B cell (primary cell): Measurements from ENCODE around the gene COL13A1. TPM values are rescaled to one million over a fixed set of nuclear protein-coding genes. Genes with fewer than 3 reads are reported as not detected.

ENCODE experiments used
- ATAC-seq: fragments of 200-7000 bp; cut with Tn5 transposase; one replicate; pipeline ENCODE4 v1.10.0; 2021; ENCODE audit warnings: low read depth, mild to moderate bottlenecking, moderate number of reproducible peaks, moderate library complexity
- CTCF ChIA-PET: fragments of 350-600 bp; sonication (Branson Sonifier 250); formaldehyde crosslinking; loops from one replicate; lab custom pipeline; 2021; ENCODE audit warnings: antibody characterized with exemption, inconsistent platforms; lab: Charles Lee
- POLR2A ChIA-PET: fragments of 350-600 bp; sonication (Branson Sonifier 250); formaldehyde crosslinking; loops from one replicate; lab custom pipeline; 2021; ENCODE audit warnings: antibody characterized with exemption; lab: Charles Lee
- DNase-seq: peaks from one replicate; pipeline ENCODE4 v3.0.0; 2013
- H2AFZ ChIP-seq: 2 replicates; pipeline ENCODE4 v1.6.1; 2012; ENCODE audit warnings: mild to moderate bottlenecking, low read depth, low read length; ENCODE audit not compliant: insufficient read depth, poor library complexity, severe bottlenecking
- H3K27ac ChIP-seq, 2 donors: 1 replicate in 1 of 2; 2 replicates in 1 of 2; pipeline ENCODE4 v1.5.1; 2012 to 2013; ENCODE audit warnings: low read length in 2 of 2, mild to moderate bottlenecking in 2 of 2, moderate library complexity in 1 of 2
- H3K27me3 ChIP-seq, 4 experiments: fragments of 200-600 bp in 1 of 4; sonication (generic) in 1 of 4; replicated peaks in 1 of 4; 1 replicate in 2 of 4; 2 replicates in 2 of 4; pipeline versions ENCODE4 v1.6.1 to v1.7.0; 2013 to 2016; ENCODE audit warnings: low read length in 3 of 4, mild to moderate bottlenecking in 2 of 4, mixed read lengths in 1 of 4, moderate library complexity in 1 of 4; ENCODE audit not compliant: insufficient read depth in 4 of 4, control insufficient read depth in 3 of 4; ENCODE audit errors: control extremely low read depth in 1 of 4
- H3K36me3 ChIP-seq, 2 experiments: replicated peaks in 1 of 2; 1 replicate in 1 of 2; 2 replicates in 1 of 2; pipeline versions ENCODE4 v1.6.1 to v1.7.1; 2013; ENCODE audit warnings: low read length in 1 of 2; ENCODE audit not compliant: insufficient read depth in 2 of 2, control insufficient read depth in 1 of 2; ENCODE audit errors: control extremely low read depth in 1 of 2, extremely low read depth in 1 of 2
- H3K4me1 ChIP-seq, 2 donors: fragments of 200-600 bp in 1 of 2; sonication (generic) in 1 of 2; 1 replicate in 1 of 2; 2 replicates in 1 of 2; pipeline versions ENCODE4 v1.5.1 to v1.6.1; 2013 to 2017; ENCODE audit warnings: low read length in 2 of 2; ENCODE audit not compliant: control insufficient read depth in 2 of 2, insufficient read depth in 2 of 2
- H3K4me2 ChIP-seq: replicated peaks from 2 replicates; pipeline ENCODE3; 2012; ENCODE audit warnings: mild to moderate bottlenecking, low read depth, low read length; ENCODE audit not compliant: poor library complexity, severe bottlenecking
- H3K4me3 ChIP-seq, 5 experiments: fragments of 200-600 bp in 1 of 5; sonication (generic) in 1 of 5; 1 replicate in 3 of 5; 2 replicates in 2 of 5; pipeline versions ENCODE4 v1.5.1 to v1.7.0; 2011 to 2016; ENCODE audit warnings: low read length in 4 of 5, mild to moderate bottlenecking in 4 of 5, low read depth in 2 of 5, control low read depth in 1 of 5, moderate library complexity in 1 of 5; ENCODE audit not compliant: insufficient read depth in 1 of 5; ENCODE audit errors: control extremely low read depth in 1 of 5, extremely low read depth in 1 of 5
- H3K79me2 ChIP-seq: fragments of 200-600 bp; sonication (generic); one replicate; pipeline ENCODE4 v1.6.0; 2016; ENCODE audit warnings: low read length; ENCODE audit not compliant: control insufficient read depth, insufficient read depth
- H3K9ac ChIP-seq: fragments of 200-600 bp; sonication (generic); 2 replicates; pipeline ENCODE4 v1.6.1; 2017; ENCODE audit warnings: mild to moderate bottlenecking, low read length, moderate library complexity
- H3K9me3 ChIP-seq, 3 donors: one replicate each; pipeline versions ENCODE4 v1.6.1 to v1.7.1; 2013; ENCODE audit warnings: low read length in 2 of 3; ENCODE audit not compliant: control insufficient read depth in 2 of 3, insufficient read depth in 1 of 3; ENCODE audit errors: control extremely low read depth in 1 of 3
- H4K20me1 ChIP-seq: 2 replicates; pipeline ENCODE4 v1.6.0; 2012; ENCODE audit warnings: mild to moderate bottlenecking, low read length; ENCODE audit not compliant: insufficient read depth, control insufficient read depth, poor library complexity, severe bottlenecking
- H3K27ac Mint-ChIP-seq: one replicate; pipeline ENCODE4 v1.8.0; 2021; ENCODE audit warnings: mixed read lengths
- H3K27me3 Mint-ChIP-seq: one replicate; pipeline ENCODE4 v1.8.0; 2021; ENCODE audit warnings: mixed read lengths
- H3K4me1 Mint-ChIP-seq: one replicate; pipeline ENCODE4 v1.8.0; 2021; ENCODE audit warnings: mixed read lengths
- H3K4me3 Mint-ChIP-seq: one replicate; pipeline ENCODE4 v1.8.0; 2021; ENCODE audit warnings: mixed read lengths
- H3K9me3 Mint-ChIP-seq: one replicate; pipeline ENCODE4 v1.8.0; 2022; ENCODE audit warnings: mixed read lengths; ENCODE audit not compliant: insufficient read depth
- CTCF ChIP-seq: fragments of 200-600 bp; IDR thresholded peaks from one replicate; pipeline ENCODE4 v1.8.0; 2022; ENCODE audit warnings: antibody characterized with exemption, mild to moderate bottlenecking
- EZH2 ChIP-seq: IDR thresholded peaks from 2 replicates; pipeline ENCODE4 v1.6.1; 2012; ENCODE audit warnings: borderline replicate concordance, low read depth, mild to moderate bottlenecking, moderate library complexity, low read length; ENCODE audit not compliant: insufficient read depth, poor library complexity, severe bottlenecking
- WGBS: methylation state at CpG from one replicate; pipeline ENCODE4 v1.1.5; 2013; ENCODE audit warnings: missing lambda C conversion rate; ENCODE audit not compliant: insufficient coverage; 5-methylcytosine and 5-hydroxymethylcytosine counted together
- intact Hi-C: fragments of 100-400 bp; cut with micrococcal nuclease; formaldehyde crosslinking; loops from one replicate; pipeline ENCODE4 v1.10.0; 2022
- polyA plus RNA-seq: library from polyadenylated mRNA; depleted of rRNA; stranded (reverse); fragments of >200 nt; gene quantifications from 2 replicates; pipeline ENCODE4 v1.2.3, GENCODE V29; 2012
- total RNA-seq, 2 donors: library from RNA; stranded (reverse); fragments of 120-200 nt in 1 of 2; gene quantifications; 1 replicate in 1 of 2; 2 replicates in 1 of 2; pipeline versions ENCODE4 v1.2.3 to v1.2.4, GENCODE V29; 2013 to 2022

The COL13A1 gene
- total and polyA plus RNA-seq, 2 donors (not counting 1 experiment from before 2014, with no cell fraction given) = not detected

GRCh38 chr10:69974551-69975155, 172.9 kb downstream of the COL13A1 start:
- H3K4me1 ChIP-seq = no peaks in the 10 kb centered on the region
- H3K9me3 Mint-ChIP-seq = peaks cover 2% of the 10 kb centered on the region
- WGBS = 100% methylated on average over 1 of the region's 2 CpGs
- no peaks in the 10 kb centered on the region for H3K4me1 Mint-ChIP-seq
- TF ChIP-seq CTCF (no peak), EZH2 (no peak)
- no peaks in the 10 kb centered on the region for H3K79me2 ChIP-seq
- peaks cover 40% of the 10 kb centered on the region for H3K27me3 Mint-ChIP-seq
- H3K4me2 ChIP-seq = no peak overlapping the region
- H3K9ac ChIP-seq = no peak overlapping the region
- no peak overlapping the region for H3K27ac Mint-ChIP-seq
- intact Hi-C loops = no loop called here
- POLR2A ChIA-PET = no interaction called here
- H3K27me3 ChIP-seq = peaks cover 0 to 3% (median 1%) of the 10 kb centered on the region in 4 experiments
- H3K4me3 Mint-ChIP-seq = no peak overlapping the region
- H2AFZ ChIP-seq = no peak overlapping the region
- peaks cover 0 to 7% (median under 1%) of the 10 kb centered on the region in 3 donors for H3K9me3 ChIP-seq
- DNase-seq (no peak), ATAC-seq (no peak)
- H4K20me1 ChIP-seq = no peaks in the 10 kb centered on the region
- H3K36me3 ChIP-seq = no peaks in the 10 kb centered on the region
- H3K27ac ChIP-seq = no peak overlapping the region
- CTCF ChIA-PET = interaction anchor here (0.6 kb wide), 1 partner anchor 15 kb away, joined by 4 read pairs; no protein-coding TSS in a partner anchor
- H3K4me3 ChIP-seq = no peak overlapping the region

- TF ChIP-seq EZH2 = no peak
- no peak for TF ChIP-seq CTCF
- peaks cover 46% of the 10 kb centered on the region for H3K27me3 Mint-ChIP-seq
- H3K27ac Mint-ChIP-seq = no peak overlapping the region
Measured at GRCh38 chr10:69976795-69977546, 175.3 kb downstream of the COL13A1 start.

More at GRCh38 chr10:69976795-69977546, 175.3 kb downstream of the COL13A1 start:
- no CpG with 5 or more reads among the region's 3 CpGs for WGBS
- Histone ChIP-seq H3K27ac (no peak overlapping the region), H3K4me1 (no peaks in the 10 kb centered on the region), H4K20me1 (no peaks in the 10 kb centered on the region), H3K4me3 (no peak overlapping the region), H3K4me2 (no peak overlapping the region), H3K79me2 (no peaks in the 10 kb centered on the region), H3K9ac (no peak overlapping the region), H3K27me3 (peaks cover 0 to 3% (median 1%) of the 10 kb centered on the region in 4 experiments), H2AFZ (no peak overlapping the region), H3K9me3 (peaks cover 1 to 21% (median 16%) of the 10 kb centered on the region in 3 donors), H3K36me3 (no peaks in the 10 kb centered on the region)
- intact Hi-C loops = no loop called here
- ChIA-PET POLR2A (no interaction called here), CTCF (no interaction called here)
- no peak for DNase-seq
- ATAC-seq = no peak
- Mint-ChIP-seq H3K4me1 (no peaks in the 10 kb centered on the region), H3K4me3 (no peak overlapping the region), H3K9me3 (peaks cover 15% of the 10 kb centered on the region)
